NCI-H510A treated with DMSO at 0.1 percent for 48 hours (cell line): Measurements from ENCODE around the gene CREBBP.

Experiments
- DNase-seq: peaks from one replicate; lab custom pipeline; 2025; lab: John Stamatoyannopoulos, UW

CREBBP gene

GRCh38 chr16:3856367-3857141 lies 24.0 kb downstream of the CREBBP start:
- no peak for DNase-seq

- DNase-seq, result no peak
Measured at GRCh38 chr16:3854750-3855541, 25.6 kb downstream of the CREBBP start.

DNA sequence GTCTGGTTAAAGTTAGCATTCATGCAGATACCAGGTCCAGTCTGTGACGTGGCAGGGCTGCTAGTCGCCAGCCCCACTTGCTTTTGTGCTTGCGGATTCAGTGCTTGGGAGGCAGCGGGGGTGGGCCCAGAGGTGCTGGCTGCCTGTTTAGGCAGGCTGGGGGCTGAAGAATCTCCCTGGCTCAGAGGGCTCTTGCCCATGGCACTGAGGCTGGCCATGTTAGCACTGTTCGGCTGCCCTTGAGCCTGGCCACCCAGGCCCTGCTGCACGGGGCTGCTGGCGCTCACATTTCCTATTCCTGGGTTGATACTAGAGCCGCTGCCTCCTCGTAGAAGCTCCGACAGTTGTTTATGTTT lies 30.0 kb downstream of the CREBBP start:
- no peak for DNase-seq

- DNase-seq, result no peak
Measured at GRCh38 chr16:3849751-3850543, 30.6 kb downstream of the CREBBP start.

DNA sequence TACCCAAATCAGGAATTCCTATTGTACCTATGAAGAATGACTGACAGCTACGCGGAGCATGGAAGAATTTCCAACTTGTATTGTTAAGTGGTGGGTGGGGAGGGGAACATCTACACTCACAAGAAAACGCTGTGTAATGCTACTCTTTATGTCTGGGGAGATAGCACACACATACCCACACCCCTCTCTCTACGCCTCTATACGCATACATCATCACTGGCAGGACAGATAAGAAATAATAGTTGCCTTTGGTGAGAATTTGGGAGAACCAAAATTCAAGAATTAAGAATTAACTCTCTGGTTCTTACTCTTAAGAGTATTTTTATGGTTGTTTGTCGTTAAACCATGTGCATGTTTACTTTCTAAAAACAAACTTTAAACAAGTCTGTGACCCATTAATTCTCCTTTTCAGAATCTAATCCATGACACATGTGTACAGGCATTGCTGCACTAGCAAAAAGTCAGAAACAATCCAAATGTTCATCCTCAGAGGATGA lies 33.9 kb downstream of the CREBBP start:
- DNase-seq, result no peak

- no peak for DNase-seq
Measured at GRCh38 chr16:3846087-3846486, 34.4 kb downstream of the CREBBP start.

- DNase-seq, result no peak
Measured at GRCh38 chr16:3842994-3843393, 37.5 kb downstream of the CREBBP start.

- no peak for DNase-seq
Measured at GRCh38 chr16:3841729-3842508, 38.6 kb downstream of the CREBBP start.

GRCh38 chr16:3839402-3840184 lies 40.9 kb downstream of the CREBBP start:
- DNase-seq, result no peak

- DNase-seq, result no peak
Measured at GRCh38 chr16:3838600-3839401, 41.7 kb downstream of the CREBBP start.

GRCh38 chr16:3837851-3838586 lies 42.5 kb downstream of the CREBBP start:
- DNase-seq, result no peak

GRCh38 chr16:3836641-3837040 lies 43.9 kb downstream of the CREBBP start:
- DNase-seq, result no peak

GRCh38 chr16:3835089-3835602 lies 45.4 kb downstream of the CREBBP start:
- no peak for DNase-seq

GRCh38 chr16:3832668-3833067 lies 47.8 kb downstream of the CREBBP start:
- no peak for DNase-seq

- no peak for DNase-seq
Measured at GRCh38 chr16:3830625-3831254, 49.8 kb downstream of the CREBBP start.

DNA sequence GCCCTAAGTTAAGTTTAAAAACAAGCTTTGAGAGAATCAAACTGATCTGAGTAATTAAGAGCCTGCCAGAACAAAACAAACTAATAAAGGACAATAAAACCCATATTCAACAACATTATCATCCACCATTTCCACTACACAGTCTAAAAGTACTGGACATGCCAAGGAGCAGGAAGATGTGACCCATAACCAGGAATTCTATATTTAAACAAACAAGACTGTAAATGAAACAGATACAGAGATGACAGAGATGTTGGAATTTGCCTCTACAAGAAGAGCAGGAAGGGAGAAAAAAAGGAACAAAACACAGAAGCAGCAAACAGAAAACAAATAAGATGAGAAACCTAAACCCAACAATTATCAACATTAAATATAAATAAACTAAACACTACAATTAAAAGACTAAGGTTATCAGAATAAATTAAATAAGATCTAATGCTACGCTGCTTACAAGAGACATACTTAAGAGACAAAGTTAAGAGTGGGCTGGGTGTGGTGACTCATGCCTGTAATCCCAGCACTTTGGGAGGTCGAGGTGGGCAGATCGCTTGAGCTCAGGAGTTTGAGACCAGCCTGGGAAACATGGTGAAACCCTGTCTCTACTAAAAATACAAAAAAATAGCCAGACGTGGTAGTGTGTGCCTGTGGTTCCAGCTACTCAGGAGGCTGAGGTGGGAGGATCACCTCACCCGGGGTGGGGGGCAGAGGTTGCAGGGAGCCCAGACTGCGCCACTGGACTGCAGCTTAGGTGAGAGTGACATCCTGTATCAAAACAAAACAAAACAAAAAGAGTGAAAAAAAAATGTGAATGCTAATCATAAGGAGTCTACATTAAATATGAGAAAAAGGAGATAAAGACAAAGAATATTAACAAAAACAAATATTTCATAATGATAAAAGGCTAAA lies 50.6 kb downstream of the CREBBP start:
- no peak for DNase-seq

GRCh38 chr16:3825940-3826339 lies 54.6 kb downstream of the CREBBP start:
- no peak for DNase-seq

DNA sequence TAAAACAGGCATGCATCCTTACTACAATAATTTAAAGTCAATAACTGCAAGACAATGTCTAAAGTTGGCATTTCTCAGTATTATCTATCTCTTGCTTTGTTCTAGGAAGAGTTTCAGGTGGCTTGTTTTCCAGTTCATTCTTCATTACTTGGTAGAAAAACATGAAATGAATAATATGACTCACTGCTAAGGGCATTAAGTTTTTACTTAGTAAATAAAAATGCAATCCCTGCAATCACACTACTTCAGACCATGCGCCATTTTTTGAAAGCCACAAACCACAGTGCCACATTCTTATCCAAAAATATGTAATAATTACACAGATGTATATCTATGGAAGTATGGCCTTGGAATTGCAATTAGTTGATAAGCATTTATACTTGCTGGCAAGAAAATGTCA lies 55.4 kb downstream of the CREBBP start:
- no peak for DNase-seq
